B cell (primary cell): ENCODE measurements around the gene LRG1. TPM values are rescaled to one million over a fixed set of nuclear protein-coding genes. Genes with fewer than 3 reads are reported as not detected.

ENCODE experiments used
- ATAC-seq: fragments of 200-7000 bp; cut with Tn5 transposase; one replicate; pipeline ENCODE4 v1.10.0; 2021; ENCODE audit warnings: low read depth, mild to moderate bottlenecking, moderate number of reproducible peaks, moderate library complexity
- CTCF ChIA-PET: fragments of 350-600 bp; sonication (Branson Sonifier 250); formaldehyde crosslinking; loops from one replicate; lab custom pipeline; 2021; ENCODE audit warnings: antibody characterized with exemption, inconsistent platforms; lab: Charles Lee
- POLR2A ChIA-PET: fragments of 350-600 bp; sonication (Branson Sonifier 250); formaldehyde crosslinking; loops from one replicate; lab custom pipeline; 2021; ENCODE audit warnings: antibody characterized with exemption; lab: Charles Lee
- DNase-seq: peaks from one replicate; pipeline ENCODE4 v3.0.0; 2013
- H2AFZ ChIP-seq: 2 replicates; pipeline ENCODE4 v1.6.1; 2012; ENCODE audit warnings: mild to moderate bottlenecking, low read depth, low read length; ENCODE audit not compliant: insufficient read depth, poor library complexity, severe bottlenecking
- H3K27ac ChIP-seq, 2 donors: 1 replicate in 1 of 2; 2 replicates in 1 of 2; pipeline ENCODE4 v1.5.1; 2012 to 2013; ENCODE audit warnings: low read length in 2 of 2, mild to moderate bottlenecking in 2 of 2, moderate library complexity in 1 of 2
- H3K27me3 ChIP-seq, 4 experiments: fragments of 200-600 bp in 1 of 4; sonication (generic) in 1 of 4; replicated peaks in 1 of 4; 1 replicate in 2 of 4; 2 replicates in 2 of 4; pipeline versions ENCODE4 v1.6.1 to v1.7.0; 2013 to 2016; ENCODE audit warnings: low read length in 3 of 4, mild to moderate bottlenecking in 2 of 4, mixed read lengths in 1 of 4, moderate library complexity in 1 of 4; ENCODE audit not compliant: insufficient read depth in 4 of 4, control insufficient read depth in 3 of 4; ENCODE audit errors: control extremely low read depth in 1 of 4
- H3K36me3 ChIP-seq, 2 experiments: replicated peaks in 1 of 2; 1 replicate in 1 of 2; 2 replicates in 1 of 2; pipeline versions ENCODE4 v1.6.1 to v1.7.1; 2013; ENCODE audit warnings: low read length in 1 of 2; ENCODE audit not compliant: insufficient read depth in 2 of 2, control insufficient read depth in 1 of 2; ENCODE audit errors: control extremely low read depth in 1 of 2, extremely low read depth in 1 of 2
- H3K4me1 ChIP-seq, 2 donors: fragments of 200-600 bp in 1 of 2; sonication (generic) in 1 of 2; 1 replicate in 1 of 2; 2 replicates in 1 of 2; pipeline versions ENCODE4 v1.5.1 to v1.6.1; 2013 to 2017; ENCODE audit warnings: low read length in 2 of 2; ENCODE audit not compliant: control insufficient read depth in 2 of 2, insufficient read depth in 2 of 2
- H3K4me2 ChIP-seq: replicated peaks from 2 replicates; pipeline ENCODE3; 2012; ENCODE audit warnings: mild to moderate bottlenecking, low read depth, low read length; ENCODE audit not compliant: poor library complexity, severe bottlenecking
- H3K4me3 ChIP-seq, 5 experiments: fragments of 200-600 bp in 1 of 5; sonication (generic) in 1 of 5; 1 replicate in 3 of 5; 2 replicates in 2 of 5; pipeline versions ENCODE4 v1.5.1 to v1.7.0; 2011 to 2016; ENCODE audit warnings: low read length in 4 of 5, mild to moderate bottlenecking in 4 of 5, low read depth in 2 of 5, control low read depth in 1 of 5, moderate library complexity in 1 of 5; ENCODE audit not compliant: insufficient read depth in 1 of 5; ENCODE audit errors: control extremely low read depth in 1 of 5, extremely low read depth in 1 of 5
- H3K79me2 ChIP-seq: fragments of 200-600 bp; sonication (generic); one replicate; pipeline ENCODE4 v1.6.0; 2016; ENCODE audit warnings: low read length; ENCODE audit not compliant: control insufficient read depth, insufficient read depth
- H3K9ac ChIP-seq: fragments of 200-600 bp; sonication (generic); 2 replicates; pipeline ENCODE4 v1.6.1; 2017; ENCODE audit warnings: mild to moderate bottlenecking, low read length, moderate library complexity
- H3K9me3 ChIP-seq, 3 donors: one replicate each; pipeline versions ENCODE4 v1.6.1 to v1.7.1; 2013; ENCODE audit warnings: low read length in 2 of 3; ENCODE audit not compliant: control insufficient read depth in 2 of 3, insufficient read depth in 1 of 3; ENCODE audit errors: control extremely low read depth in 1 of 3
- H4K20me1 ChIP-seq: 2 replicates; pipeline ENCODE4 v1.6.0; 2012; ENCODE audit warnings: mild to moderate bottlenecking, low read length; ENCODE audit not compliant: insufficient read depth, control insufficient read depth, poor library complexity, severe bottlenecking
- H3K27ac Mint-ChIP-seq: one replicate; pipeline ENCODE4 v1.8.0; 2021; ENCODE audit warnings: mixed read lengths
- H3K27me3 Mint-ChIP-seq: one replicate; pipeline ENCODE4 v1.8.0; 2021; ENCODE audit warnings: mixed read lengths
- H3K4me1 Mint-ChIP-seq: one replicate; pipeline ENCODE4 v1.8.0; 2021; ENCODE audit warnings: mixed read lengths
- H3K4me3 Mint-ChIP-seq: one replicate; pipeline ENCODE4 v1.8.0; 2021; ENCODE audit warnings: mixed read lengths
- H3K9me3 Mint-ChIP-seq: one replicate; pipeline ENCODE4 v1.8.0; 2022; ENCODE audit warnings: mixed read lengths; ENCODE audit not compliant: insufficient read depth
- EZH2 ChIP-seq: IDR thresholded peaks from 2 replicates; pipeline ENCODE4 v1.6.1; 2012; ENCODE audit warnings: borderline replicate concordance, low read depth, mild to moderate bottlenecking, moderate library complexity, low read length; ENCODE audit not compliant: insufficient read depth, poor library complexity, severe bottlenecking
- WGBS: methylation state at CpG from one replicate; pipeline ENCODE4 v1.1.5; 2013; ENCODE audit warnings: missing lambda C conversion rate; ENCODE audit not compliant: insufficient coverage; 5-methylcytosine and 5-hydroxymethylcytosine counted together
- intact Hi-C: fragments of 100-400 bp; cut with micrococcal nuclease; formaldehyde crosslinking; loops from one replicate; pipeline ENCODE4 v1.10.0; 2022
- polyA plus RNA-seq: library from polyadenylated mRNA; depleted of rRNA; stranded (reverse); fragments of >200 nt; gene quantifications from 2 replicates; pipeline ENCODE4 v1.2.3, GENCODE V29; 2012
- total RNA-seq, 2 donors: library from RNA; stranded (reverse); fragments of 120-200 nt in 1 of 2; gene quantifications; 1 replicate in 1 of 2; 2 replicates in 1 of 2; pipeline versions ENCODE4 v1.2.3 to v1.2.4, GENCODE V29; 2013 to 2022
- TF ChIP-seq, protein P1 (sequence below): fragments of 200-600 bp; IDR thresholded peaks from one replicate; pipeline ENCODE4 v1.8.0; 2022; ENCODE audit warnings: antibody characterized with exemption, mild to moderate bottlenecking

The LRG1 gene
- total and polyA plus RNA-seq, 2 donors (not counting 1 experiment from before 2014, with no cell fraction given) = 0.21 to 0.27 TPM

- CTCF ChIA-PET = no interaction called here
- Histone ChIP-seq H3K79me2 (no peaks in the 10 kb centered on the region), H3K9me3 (peaks cover 0 to 7% (median 0%) of the 10 kb centered on the region in 3 donors), H3K4me1 (peaks cover 5 to 8% of the 10 kb centered on the region in 2 donors), H3K27ac (no peak overlapping the region), H3K36me3 (no peaks in the 10 kb centered on the region), H2AFZ (no peak overlapping the region), H3K27me3 (peaks cover 0 to 16% (median 7%) of the 10 kb centered on the region in 4 experiments), H4K20me1 (no peaks in the 10 kb centered on the region), H3K4me3 (no peak overlapping the region), H3K9ac (no peak overlapping the region), H3K4me2 (no peak overlapping the region)
- POLR2A ChIA-PET = no interaction called here
- 50% methylated on average over 16 of the region's 28 CpGs for WGBS
- Mint-ChIP-seq H3K9me3 (no peaks in the 10 kb centered on the region), H3K27me3 (peaks cover 8% of the 10 kb centered on the region), H3K4me3 (no peak overlapping the region), H3K27ac (no peak overlapping the region), H3K4me1 (peaks cover 5% of the 10 kb centered on the region)
- DNase-seq (no peak), ATAC-seq (no peak)
- TF ChIP-seq, protein P1, sequence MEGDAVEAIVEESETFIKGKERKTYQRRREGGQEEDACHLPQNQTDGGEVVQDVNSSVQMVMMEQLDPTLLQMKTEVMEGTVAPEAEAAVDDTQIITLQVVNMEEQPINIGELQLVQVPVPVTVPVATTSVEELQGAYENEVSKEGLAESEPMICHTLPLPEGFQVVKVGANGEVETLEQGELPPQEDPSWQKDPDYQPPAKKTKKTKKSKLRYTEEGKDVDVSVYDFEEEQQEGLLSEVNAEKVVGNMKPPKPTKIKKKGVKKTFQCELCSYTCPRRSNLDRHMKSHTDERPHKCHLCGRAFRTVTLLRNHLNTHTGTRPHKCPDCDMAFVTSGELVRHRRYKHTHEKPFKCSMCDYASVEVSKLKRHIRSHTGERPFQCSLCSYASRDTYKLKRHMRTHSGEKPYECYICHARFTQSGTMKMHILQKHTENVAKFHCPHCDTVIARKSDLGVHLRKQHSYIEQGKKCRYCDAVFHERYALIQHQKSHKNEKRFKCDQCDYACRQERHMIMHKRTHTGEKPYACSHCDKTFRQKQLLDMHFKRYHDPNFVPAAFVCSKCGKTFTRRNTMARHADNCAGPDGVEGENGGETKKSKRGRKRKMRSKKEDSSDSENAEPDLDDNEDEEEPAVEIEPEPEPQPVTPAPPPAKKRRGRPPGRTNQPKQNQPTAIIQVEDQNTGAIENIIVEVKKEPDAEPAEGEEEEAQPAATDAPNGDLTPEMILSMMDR = no peak
- TF ChIP-seq EZH2 = no peak
- intact Hi-C loops = no loop called here
Observed at GRCh38 chr19:4531562-4532165, 8.2 kb downstream of the LRG1 start.

GRCh38 chr19:4529924-4530522, 9.8 kb downstream of the LRG1 start:
- intact Hi-C loops = no loop called here
- Histone ChIP-seq H3K9ac (no peak overlapping the region), H3K4me3 (no peak overlapping the region), H3K27ac (no peak overlapping the region), H4K20me1 (no peaks in the 10 kb centered on the region), H2AFZ (no peak overlapping the region), H3K4me1 (peaks cover under 1 to 2% of the 10 kb centered on the region in 2 donors), H3K36me3 (no peaks in the 10 kb centered on the region), H3K27me3 (peaks cover 0 to 8% (median 3%) of the 10 kb centered on the region in 4 experiments), H3K79me2 (no peaks in the 10 kb centered on the region), H3K9me3 (peaks cover 0 to 4% (median 0%) of the 10 kb centered on the region in 3 donors), H3K4me2 (no peak overlapping the region)
- H3K4me3 Mint-ChIP-seq = no peak overlapping the region
- peaks cover 7% of the 10 kb centered on the region for H3K27me3 Mint-ChIP-seq
- no peaks in the 10 kb centered on the region for H3K9me3 Mint-ChIP-seq
- TF ChIP-seq EZH2 = no peak
- TF ChIP-seq, protein P1 = no peak
- ATAC-seq (no peak), DNase-seq (no peak)
- ChIA-PET POLR2A (interaction anchor here (0.6 kb wide), 1 partner anchor 10 kb away, joined by 8 read pairs; the partner anchor contains the start of gene LRG1), CTCF (no interaction called here)
- no peak overlapping the region for H3K27ac Mint-ChIP-seq
- WGBS = 78% methylated on average over 12 of the region's 14 CpGs
- H3K4me1 Mint-ChIP-seq = peaks cover 1% of the 10 kb centered on the region
